ENCODE results near the gene YEATS2.

- TF ChIP-seq CTCF (IDR thresholded peaks at IDR 0.05) (no peak), POLR2A (IDR thresholded peaks at IDR 0.05) (no peak)
These were observed 67.5 kb downstream of the YEATS2 start for GRCh38 chr3:183764847-183765731.

Measured in lower leg skin (tissue), 3 donors.